GM23248 (cell line): Measurements from ENCODE around the gene MYO16.

Experiments
- EZH2 ChIP-seq: fragments of 200-600 bp; sonication (generic); IDR thresholded peaks from 2 replicates; pipeline ENCODE4 v1.6.1; 2018; ENCODE audit warnings: antibody characterized with exemption, mild to moderate bottlenecking; ENCODE audit not compliant: insufficient read depth, poor library complexity, severe bottlenecking
- EZH2phosphoT487 ChIP-seq: fragments of 200-600 bp; sonication (generic); IDR thresholded peaks from 2 replicates; pipeline ENCODE4 v1.6.1; 2018; ENCODE audit warnings: antibody characterized with exemption, moderate library complexity, mild to moderate bottlenecking, low read depth; ENCODE audit not compliant: insufficient read depth

DNA sequence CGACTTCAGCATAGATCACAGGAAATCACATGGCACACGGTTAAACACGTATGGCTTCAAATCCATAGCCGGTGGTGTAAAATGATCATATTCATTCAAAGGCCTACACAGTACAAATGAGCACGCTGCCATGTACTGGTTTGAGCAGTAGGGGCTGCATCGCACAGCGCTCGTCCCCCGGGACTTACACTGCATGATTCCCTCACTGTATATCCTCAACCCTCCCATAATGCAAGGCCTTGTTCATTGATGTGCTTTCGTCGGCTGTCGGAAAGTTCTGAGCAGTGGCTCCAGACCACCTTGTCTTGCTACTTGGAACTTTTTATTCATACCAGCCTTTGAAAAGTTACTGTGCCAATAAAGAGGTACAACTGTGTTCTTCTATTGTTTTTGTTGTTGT lies 578.2 kb downstream of the MYO16 start:
- TF ChIP-seq EZH2 = no peak
- TF ChIP-seq EZH2phosphoT487 = no peak
